Activated T-helper 17 cell treated with anti-CD3 and anti-CD28 coated beads, Interleukin-2, amount 50 U/mL, for 72 hours (primary cell): ENCODE data around the gene ABLIM2. TPM values are rescaled to one million over a fixed set of nuclear protein-coding genes. Genes with fewer than 3 reads are reported as not detected.
A peak's percentile ranks its signal among the peaks of the same experiment; 100 is the strongest.

Experiments
- ATAC-seq: fragments of 150-1000 bp; cut with Tn5 transposase; replicated peaks from 2 replicates; pipeline ENCODE4 v1.10.0; 2021; ENCODE audit warnings: mild to moderate bottlenecking, moderate library complexity
- H3K27ac Mint-ChIP-seq: one replicate; pipeline ENCODE4 v1.8.0; 2022; ENCODE audit warnings: mixed read lengths
- H3K27me3 Mint-ChIP-seq: one replicate; pipeline ENCODE4 v1.8.0; 2022; ENCODE audit warnings: mixed read lengths
- H3K36me3 Mint-ChIP-seq: one replicate; pipeline ENCODE4 v1.8.0; 2022; ENCODE audit warnings: low read depth, mild to moderate bottlenecking, mixed read lengths
- H3K4me1 Mint-ChIP-seq: one replicate; pipeline ENCODE4 v1.8.0; 2022; ENCODE audit warnings: mixed read lengths
- H3K4me3 Mint-ChIP-seq: one replicate; pipeline ENCODE4 v1.8.0; 2022; ENCODE audit warnings: mild to moderate bottlenecking, mixed read lengths
- H3K9me3 Mint-ChIP-seq: one replicate; pipeline ENCODE4 v1.8.0; 2022; ENCODE audit warnings: mixed read lengths
- total RNA-seq, 2 donors: library from RNA; stranded (reverse); gene quantifications; one replicate each; pipeline ENCODE4 v1.2.3, GENCODE V29; 2022

ABLIM2 gene
- total RNA-seq, 2 donors from 2014 or later = 0.53 to 0.82 TPM

GRCh38 chr4:7970361-7970946, 188.2 kb downstream of the ABLIM2 start:
- H3K36me3 Mint-ChIP-seq = peaks cover 46% of the 10 kb centered on the region
- H3K27ac Mint-ChIP-seq = peak overlapping the region; percentile 97
- peak; percentile 16 for ATAC-seq
- no peaks in the 10 kb centered on the region for H3K27me3 Mint-ChIP-seq
- no peaks in the 10 kb centered on the region for H3K9me3 Mint-ChIP-seq
- H3K4me1 Mint-ChIP-seq = peaks cover 31% of the 10 kb centered on the region
- peak overlapping the region; percentile 95 for H3K4me3 Mint-ChIP-seq

DNA sequence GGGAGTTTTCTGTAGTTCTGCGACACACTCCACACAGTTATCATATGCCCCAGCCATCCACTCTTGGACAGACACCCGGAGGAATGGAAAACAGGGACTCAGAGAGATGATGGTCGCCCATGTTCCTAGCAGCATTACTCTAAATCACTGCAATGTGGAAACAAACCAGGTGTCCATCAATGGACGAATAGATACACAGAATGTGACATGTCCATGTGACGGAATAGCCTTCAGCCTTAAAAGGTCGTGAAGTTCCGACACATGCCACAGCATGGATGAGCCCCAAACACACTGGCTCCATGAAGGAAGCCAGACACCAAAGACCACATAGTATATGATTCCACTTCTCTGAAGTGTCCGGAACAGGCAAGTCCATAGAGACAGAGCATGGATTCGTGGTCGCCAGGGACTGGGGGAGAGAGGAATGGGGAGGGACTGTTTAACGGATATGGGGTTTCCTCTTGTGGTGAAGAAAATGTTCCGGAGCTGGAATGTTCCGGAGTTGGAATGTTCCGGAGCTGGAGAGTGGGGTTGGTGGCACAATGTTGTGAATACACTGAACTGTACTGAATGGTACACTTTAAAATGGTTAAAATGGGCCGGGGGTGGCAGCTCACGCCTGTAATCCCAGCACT, 190.2 kb downstream of the ABLIM2 start:
- H3K4me1 Mint-ChIP-seq = peaks cover 24% of the 10 kb centered on the region
- H3K27me3 Mint-ChIP-seq = no peaks in the 10 kb centered on the region
- peaks cover 39% of the 10 kb centered on the region for H3K36me3 Mint-ChIP-seq
- H3K4me3 Mint-ChIP-seq = peak overlapping the region; percentile 95
- no peak for ATAC-seq
- H3K27ac Mint-ChIP-seq = peak overlapping the region; percentile 78
- no peaks in the 10 kb centered on the region for H3K9me3 Mint-ChIP-seq

DNA sequence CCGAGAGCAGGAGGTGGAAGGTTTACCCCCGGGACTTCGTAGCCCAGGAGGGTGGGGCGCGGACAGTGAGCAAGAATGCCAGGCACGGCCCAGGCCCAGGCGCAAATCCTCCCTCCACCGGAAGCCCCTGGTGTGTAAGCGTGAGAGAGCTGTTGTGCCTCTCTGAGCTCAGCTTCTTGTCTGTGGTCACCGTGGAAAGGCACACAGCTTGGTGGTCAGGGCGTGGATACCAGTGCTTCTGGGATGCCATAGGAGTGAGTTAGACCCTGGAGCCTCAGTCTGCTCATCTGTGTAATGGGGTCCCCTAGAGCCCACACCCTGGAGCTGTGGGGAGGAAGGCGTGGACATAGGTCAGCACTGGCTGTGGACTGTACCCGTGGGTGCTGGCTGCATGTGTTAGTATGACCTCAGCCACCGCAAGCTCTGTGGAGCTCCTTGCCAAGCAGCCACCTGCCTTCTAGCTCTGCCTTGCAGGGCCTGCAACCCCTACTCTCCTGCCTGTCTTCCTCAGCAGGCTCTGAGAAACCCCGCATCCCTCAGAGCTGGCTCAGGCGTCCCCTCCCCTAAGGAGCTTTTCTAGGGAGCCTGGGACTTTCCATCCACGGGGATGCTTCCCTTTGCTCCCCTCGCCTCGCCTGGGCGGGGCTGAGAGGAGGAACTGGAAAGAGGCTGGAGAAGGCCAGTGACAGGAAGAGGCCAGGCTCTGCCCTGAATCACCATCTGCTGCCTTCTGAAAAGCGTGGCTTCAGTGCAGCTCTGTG, 190.9 kb downstream of the ABLIM2 start:
- Mint-ChIP-seq H3K4me1 (peaks cover 23% of the 10 kb centered on the region), H3K27ac (peak overlapping the region; percentile 78), H3K4me3 (peak overlapping the region; percentile 95), H3K9me3 (no peaks in the 10 kb centered on the region), H3K27me3 (no peaks in the 10 kb centered on the region), H3K36me3 (peaks cover 32% of the 10 kb centered on the region)
- ATAC-seq = no peak

GRCh38 chr4:7967063-7967440, 191.6 kb downstream of the ABLIM2 start:
- no peaks in the 10 kb centered on the region for H3K9me3 Mint-ChIP-seq
- H3K4me1 Mint-ChIP-seq = peaks cover 16% of the 10 kb centered on the region
- no peak overlapping the region for H3K4me3 Mint-ChIP-seq
- no peak for ATAC-seq
- H3K27me3 Mint-ChIP-seq = no peaks in the 10 kb centered on the region
- H3K36me3 Mint-ChIP-seq = peaks cover 25% of the 10 kb centered on the region
- H3K27ac Mint-ChIP-seq = no peak overlapping the region

GRCh38 chr4:7966281-7967062, 192.1 kb downstream of the ABLIM2 start:
- no peaks in the 10 kb centered on the region for H3K9me3 Mint-ChIP-seq
- peaks cover 20% of the 10 kb centered on the region for H3K36me3 Mint-ChIP-seq
- no peak overlapping the region for H3K4me3 Mint-ChIP-seq
- ATAC-seq = no peak
- H3K27ac Mint-ChIP-seq = no peak overlapping the region
- no peaks in the 10 kb centered on the region for H3K27me3 Mint-ChIP-seq
- H3K4me1 Mint-ChIP-seq = peaks cover 15% of the 10 kb centered on the region

GRCh38 chr4:7964890-7965662, 193.5 kb downstream of the ABLIM2 start:
- Mint-ChIP-seq H3K27ac (peak overlapping the region; percentile 49), H3K9me3 (no peaks in the 10 kb centered on the region), H3K27me3 (no peaks in the 10 kb centered on the region), H3K4me1 (peaks cover 23% of the 10 kb centered on the region), H3K4me3 (peak overlapping the region; percentile 32), H3K36me3 (peaks cover 12% of the 10 kb centered on the region)
- no peak for ATAC-seq

DNA sequence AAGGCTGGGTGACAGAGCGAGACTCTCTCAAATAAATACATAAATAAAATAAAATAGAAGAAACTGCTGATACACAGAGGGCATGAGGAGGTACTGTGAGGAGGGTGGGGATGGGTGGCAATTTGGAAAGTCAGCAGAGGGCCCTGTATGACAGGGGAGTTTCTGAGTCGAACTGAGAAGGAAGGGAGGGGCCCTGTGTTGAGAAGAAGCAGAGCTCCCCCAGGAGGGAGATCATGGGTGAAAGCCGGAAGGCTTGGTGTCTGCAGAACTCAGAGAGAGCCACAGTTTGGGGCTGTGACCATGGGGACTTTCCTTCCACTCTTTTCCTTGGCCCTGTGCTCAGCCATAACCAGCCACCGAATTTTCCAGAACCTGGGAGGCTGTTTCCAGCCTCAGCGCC, 194.2 kb downstream of the ABLIM2 start:
- Mint-ChIP-seq H3K4me1 (peaks cover 23% of the 10 kb centered on the region), H3K4me3 (peak overlapping the region; percentile 32), H3K9me3 (no peaks in the 10 kb centered on the region), H3K27me3 (no peaks in the 10 kb centered on the region), H3K36me3 (peaks cover 7% of the 10 kb centered on the region), H3K27ac (peak overlapping the region; percentile 49)
- peak; percentile 28 for ATAC-seq

DNA sequence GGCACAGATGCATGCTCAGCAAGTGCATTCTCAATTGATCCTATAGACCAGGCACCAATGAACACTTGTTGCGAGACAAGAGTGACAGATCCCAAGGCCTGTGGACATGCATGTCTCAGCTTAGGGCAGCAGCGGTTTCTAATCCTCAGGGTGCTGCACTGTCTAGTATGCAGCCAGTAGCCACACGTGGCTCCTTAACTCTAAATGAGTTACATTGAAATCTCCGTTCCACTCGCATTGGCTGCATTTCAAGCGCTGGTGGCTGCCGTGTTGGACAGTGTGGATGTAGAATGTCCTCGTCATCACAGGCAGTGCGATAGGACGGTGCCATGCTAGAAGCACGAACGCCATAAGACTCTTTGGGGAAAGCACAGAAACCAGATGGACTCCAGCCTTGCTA, 194.9 kb downstream of the ABLIM2 start:
- no peak for ATAC-seq
- Mint-ChIP-seq H3K4me3 (peak overlapping the region; percentile 32), H3K27me3 (no peaks in the 10 kb centered on the region), H3K4me1 (peaks cover 27% of the 10 kb centered on the region), H3K9me3 (no peaks in the 10 kb centered on the region), H3K36me3 (peaks cover 7% of the 10 kb centered on the region), H3K27ac (peak overlapping the region; percentile 49)

DNA sequence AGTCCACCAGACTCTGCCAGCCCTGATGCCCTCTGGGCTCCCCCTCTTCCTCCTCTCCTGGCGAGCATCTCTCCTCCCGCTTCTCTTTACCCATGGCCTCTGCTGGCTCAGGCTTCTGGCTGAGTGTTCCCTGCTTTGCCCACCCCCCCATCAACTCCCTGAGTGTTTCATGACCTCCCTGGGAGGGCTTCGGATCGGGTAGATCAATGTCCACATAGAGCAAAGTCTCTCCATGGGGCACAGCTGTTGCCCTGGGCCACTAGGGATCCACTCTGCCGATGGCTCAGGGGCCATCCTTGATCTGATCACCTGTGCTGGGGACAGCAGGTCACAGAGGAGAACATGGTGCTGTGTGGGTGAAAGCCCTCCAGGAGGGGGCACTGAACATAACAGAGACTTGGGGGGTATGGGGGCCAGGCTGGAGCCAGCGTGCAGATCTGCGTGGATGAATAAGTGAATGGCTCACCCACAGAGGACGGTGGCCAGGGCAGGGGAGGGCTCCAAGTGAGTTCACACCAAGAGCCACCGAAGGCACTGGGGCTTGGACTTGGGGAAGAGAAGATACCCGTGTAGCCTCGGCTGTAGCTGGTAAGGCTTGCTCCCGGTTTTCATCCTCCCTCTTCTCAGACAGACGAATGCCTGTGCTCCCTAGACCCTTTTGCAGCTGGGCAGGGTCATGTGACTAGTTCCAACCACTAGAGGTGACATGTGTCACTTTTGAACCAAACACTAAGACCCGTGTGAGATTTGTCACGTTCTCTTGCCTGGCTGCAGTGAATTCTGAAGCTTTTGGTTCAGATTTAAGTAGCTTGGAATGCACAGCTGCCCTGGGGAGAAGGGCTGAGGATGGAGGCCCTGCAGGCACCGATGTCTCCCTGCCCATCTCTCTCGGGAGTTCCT, 195.8 kb downstream of the ABLIM2 start:
- Mint-ChIP-seq H3K4me1 (peaks cover 21% of the 10 kb centered on the region), H3K27ac (peak overlapping the region; percentile 33), H3K36me3 (peaks cover 7% of the 10 kb centered on the region), H3K4me3 (peak overlapping the region; percentile 32), H3K9me3 (no peaks in the 10 kb centered on the region), H3K27me3 (no peaks in the 10 kb centered on the region)
- no peak for ATAC-seq

- Mint-ChIP-seq H3K27me3 (no peaks in the 10 kb centered on the region), H3K27ac (peak overlapping the region; percentile 91), H3K4me1 (peaks cover 21% of the 10 kb centered on the region), H3K4me3 (peak overlapping the region; percentile 65), H3K9me3 (no peaks in the 10 kb centered on the region), H3K36me3 (peaks cover 7% of the 10 kb centered on the region)
- ATAC-seq = peak; percentile 86
Observed at GRCh38 chr4:7960790-7961655, 197.6 kb downstream of the ABLIM2 start.

- peak; percentile 70 for ATAC-seq
- Mint-ChIP-seq H3K9me3 (no peaks in the 10 kb centered on the region), H3K4me3 (peak overlapping the region; percentile 65)
Observed at GRCh38 chr4:7960017-7960789, 198.4 kb downstream of the ABLIM2 start.

GRCh38 chr4:7959078-7959477, 199.5 kb downstream of the ABLIM2 start:
- Mint-ChIP-seq H3K36me3 (peaks cover 7% of the 10 kb centered on the region), H3K4me3 (no peak overlapping the region), H3K27ac (peak overlapping the region; percentile 41), H3K4me1 (peaks cover 12% of the 10 kb centered on the region), H3K27me3 (no peaks in the 10 kb centered on the region), H3K9me3 (no peaks in the 10 kb centered on the region)
- no peak for ATAC-seq

More at GRCh38 chr4:7960017-7960789, 198.4 kb downstream of the ABLIM2 start:
- Mint-ChIP-seq H3K27ac (peak overlapping the region; percentile 91), H3K4me1 (peaks cover 17% of the 10 kb centered on the region), H3K36me3 (peaks cover 7% of the 10 kb centered on the region), H3K27me3 (no peaks in the 10 kb centered on the region)
